NB4 (cell line): ENCODE measurements around the gene LRRIQ3.

ENCODE experiments used
- CTCF ChIP-seq: IDR thresholded peaks from one replicate; pipeline ENCODE4 v1.5.1; 2012; ENCODE audit warnings: low read depth, low read length
- MYC ChIP-seq: IDR thresholded peaks from 2 replicates; pipeline ENCODE4 v1.6.1; 2011; ENCODE audit warnings: low read depth, low read length
- POLR2A ChIP-seq: IDR thresholded peaks from 2 replicates; pipeline ENCODE4 v1.6.1; 2011; ENCODE audit warnings: mild to moderate bottlenecking; ENCODE audit not compliant: insufficient read length; ENCODE audit errors: extremely low read depth

GRCh38 chr1:74235153-74235552, 37.2 kb upstream of the LRRIQ3 start, which contains the start of gene TNNI3K:
- TF ChIP-seq MYC (no peak), CTCF (no peak), POLR2A (no peak)
